Mesendoderm (in vitro differentiated cells): ENCODE results near the gene CPNE7.

Experiments used
- DNase-seq: peaks from one replicate; pipeline ENCODE4 v3.0.0; 2013
- H2AK5ac ChIP-seq: 2 replicates; pipeline ENCODE4 v1.6.1; 2013; ENCODE audit warnings: low read length, inconsistent platforms
- H2BK120ac ChIP-seq: 2 replicates; pipeline ENCODE4 v1.6.1; 2013; ENCODE audit warnings: low read depth, mild to moderate bottlenecking, low read length, moderate library complexity, mixed read lengths
- H2BK15ac ChIP-seq: replicated peaks from 2 replicates; pipeline ENCODE4 v1.6.1; 2013; ENCODE audit warnings: low read depth, mild to moderate bottlenecking, moderate library complexity
- H2BK5ac ChIP-seq: 2 replicates; pipeline ENCODE4 v1.6.1; 2013; ENCODE audit warnings: low read length, inconsistent platforms
- H3K18ac ChIP-seq: 2 replicates; pipeline ENCODE4 v1.6.1; 2013; ENCODE audit warnings: mild to moderate bottlenecking, low read length, mixed read lengths
- H3K23ac ChIP-seq: one replicate; pipeline ENCODE4 v1.6.1; 2013; ENCODE audit warnings: low read length
- H3K27ac ChIP-seq: 2 replicates; pipeline ENCODE4 v1.5.1; 2013; ENCODE audit warnings: low read depth, mild to moderate bottlenecking, inconsistent platforms, low read length, moderate library complexity
- H3K27me3 ChIP-seq: 2 replicates; pipeline ENCODE4 v1.6.1; 2013; ENCODE audit warnings: low read length, control low read depth, mild to moderate bottlenecking, inconsistent platforms; ENCODE audit not compliant: insufficient read depth, poor library complexity
- H3K36me3 ChIP-seq: 2 replicates; pipeline ENCODE4 v1.6.1; 2013; ENCODE audit warnings: low read length, inconsistent platforms; ENCODE audit not compliant: control insufficient read depth, insufficient read depth
- H3K4ac ChIP-seq: one replicate; pipeline ENCODE4 v1.6.1; 2013; ENCODE audit warnings: low read depth, mild to moderate bottlenecking, low read length, moderate library complexity
- H3K4me1 ChIP-seq: 2 replicates; pipeline ENCODE4 v1.6.1; 2013; ENCODE audit warnings: low read depth, low read length, inconsistent platforms; ENCODE audit not compliant: control insufficient read depth
- H3K4me2 ChIP-seq: 2 replicates; pipeline ENCODE4 v1.6.1; 2013; ENCODE audit warnings: low read length
- H3K4me3 ChIP-seq: 2 replicates; pipeline ENCODE4 v1.5.1; 2013; ENCODE audit warnings: mild to moderate bottlenecking, low read length
- H3K56ac ChIP-seq: one replicate; pipeline ENCODE4 v1.6.1; 2013; ENCODE audit warnings: low read length
- H3K79me1 ChIP-seq: 2 replicates; pipeline ENCODE4 v1.6.1; 2013; ENCODE audit warnings: low read length, inconsistent platforms
- H3K79me2 ChIP-seq: 2 replicates; pipeline ENCODE4 v1.6.1; 2013; ENCODE audit warnings: mild to moderate bottlenecking, low read length; ENCODE audit not compliant: control insufficient read depth, insufficient read depth
- H3K9ac ChIP-seq: 2 replicates; pipeline ENCODE4 v1.6.1; 2013; ENCODE audit warnings: low read length, inconsistent platforms
- H4K5ac ChIP-seq: one replicate; pipeline ENCODE4 v1.6.1; 2013; ENCODE audit warnings: low read length
- H4K8ac ChIP-seq: one replicate; pipeline ENCODE4 v1.6.1; 2013; ENCODE audit warnings: low read depth, mild to moderate bottlenecking, control low read depth, low read length, moderate library complexity
- WGBS: extraction: QIAGEN DNeasy Blood & Tissue Kit; methylation state at CpG from one replicate; pipeline ENCODE4 v1.1.7; 2013; ENCODE audit warnings: low lambda C conversion rate, missing lambda C conversion rate; ENCODE audit not compliant: insufficient coverage; ENCODE audit errors: extremely low coverage; 5-methylcytosine and 5-hydroxymethylcytosine counted together

Gene CPNE7

GRCh38 chr16:89547291-89547690 lies 28.3 kb upstream of the CPNE7 start:
- H3K23ac ChIP-seq, result no peak overlapping the region
- no peak overlapping the region for H3K4me3 ChIP-seq
- H3K4me1 ChIP-seq, result no peaks in the 10 kb centered on the region
- H3K4me2 ChIP-seq, result no peak overlapping the region
- no peak overlapping the region for H2BK5ac ChIP-seq
- H3K79me1 ChIP-seq, result no peaks in the 10 kb centered on the region
- no CpG with 5 or more reads among the region's 17 CpGs for WGBS
- H4K5ac ChIP-seq, result no peak overlapping the region
- no peaks in the 10 kb centered on the region for H3K79me2 ChIP-seq
- no peak for DNase-seq
- no peak overlapping the region for H3K9ac ChIP-seq
- no peak overlapping the region for H3K18ac ChIP-seq
- H3K4ac ChIP-seq, result no peak overlapping the region
- no peaks in the 10 kb centered on the region for H3K27me3 ChIP-seq
- no peak overlapping the region for H2BK15ac ChIP-seq
- peaks cover 14% of the 10 kb centered on the region for H3K36me3 ChIP-seq
- H3K56ac ChIP-seq, result no peak overlapping the region
- no peak overlapping the region for H4K8ac ChIP-seq
- H3K27ac ChIP-seq, result no peak overlapping the region
- H2AK5ac ChIP-seq, result no peak overlapping the region
- H2BK120ac ChIP-seq, result no peak overlapping the region

GRCh38 chr16:89547860-89548259 lies 27.7 kb upstream of the CPNE7 start:
- H3K4ac ChIP-seq, result no peak overlapping the region
- no peaks in the 10 kb centered on the region for H3K4me1 ChIP-seq
- no peak overlapping the region for H3K9ac ChIP-seq
- no peak overlapping the region for H2AK5ac ChIP-seq
- no peak overlapping the region for H3K4me2 ChIP-seq
- H2BK15ac ChIP-seq, result no peak overlapping the region
- H2BK120ac ChIP-seq, result no peak overlapping the region
- no peaks in the 10 kb centered on the region for H3K27me3 ChIP-seq
- H4K8ac ChIP-seq, result no peak overlapping the region
- no peak for DNase-seq
- WGBS, result no CpG with 5 or more reads among the region's 20 CpGs
- H3K27ac ChIP-seq, result no peak overlapping the region
- no peak overlapping the region for H3K18ac ChIP-seq
- no peak overlapping the region for H3K56ac ChIP-seq
- no peak overlapping the region for H3K23ac ChIP-seq
- no peak overlapping the region for H2BK5ac ChIP-seq
- peaks cover 15% of the 10 kb centered on the region for H3K36me3 ChIP-seq
- H3K4me3 ChIP-seq, result no peak overlapping the region
- no peaks in the 10 kb centered on the region for H3K79me2 ChIP-seq
- H4K5ac ChIP-seq, result no peak overlapping the region
- no peaks in the 10 kb centered on the region for H3K79me1 ChIP-seq

- H2BK5ac ChIP-seq, result no peak overlapping the region
- H3K79me1 ChIP-seq, result no peaks in the 10 kb centered on the region
- H3K27ac ChIP-seq, result no peak overlapping the region
- H3K79me2 ChIP-seq, result no peaks in the 10 kb centered on the region
- H4K5ac ChIP-seq, result no peak overlapping the region
- no peak overlapping the region for H3K56ac ChIP-seq
- H3K18ac ChIP-seq, result no peak overlapping the region
- H2AK5ac ChIP-seq, result no peak overlapping the region
- no peak overlapping the region for H4K8ac ChIP-seq
- DNase-seq, result no peak
- H3K23ac ChIP-seq, result no peak overlapping the region
- H3K4me2 ChIP-seq, result no peak overlapping the region
- no peak overlapping the region for H3K9ac ChIP-seq
- WGBS, result no CpG with 5 or more reads among the region's 28 CpGs
- H3K4me3 ChIP-seq, result no peak overlapping the region
- peaks cover 15% of the 10 kb centered on the region for H3K36me3 ChIP-seq
- no peak overlapping the region for H2BK120ac ChIP-seq
- H3K4me1 ChIP-seq, result no peaks in the 10 kb centered on the region
- H2BK15ac ChIP-seq, result no peak overlapping the region
- no peak overlapping the region for H3K4ac ChIP-seq
- H3K27me3 ChIP-seq, result no peaks in the 10 kb centered on the region
These were observed 27.1 kb upstream of the CPNE7 start for GRCh38 chr16:89548344-89549006.

- Histone ChIP-seq H3K56ac (no peak overlapping the region), H3K36me3 (peaks cover 15% of the 10 kb centered on the region), H3K4me1 (no peaks in the 10 kb centered on the region), H3K9ac (no peak overlapping the region), H2BK5ac (no peak overlapping the region), H4K5ac (no peak overlapping the region), H3K79me1 (no peaks in the 10 kb centered on the region), H2BK120ac (no peak overlapping the region), H4K8ac (no peak overlapping the region), H3K79me2 (no peaks in the 10 kb centered on the region), H3K4me3 (no peak overlapping the region), H2AK5ac (no peak overlapping the region), H3K18ac (no peak overlapping the region), H3K27ac (no peak overlapping the region), H3K4me2 (no peak overlapping the region), H2BK15ac (no peak overlapping the region), H3K23ac (no peak overlapping the region), H3K27me3 (no peaks in the 10 kb centered on the region), H3K4ac (no peak overlapping the region)
- WGBS, result no CpG with 5 or more reads among the region's 10 CpGs
- DNase-seq, result no peak
These were observed 26.4 kb upstream of the CPNE7 start for GRCh38 chr16:89549007-89549700.

GRCh38 chr16:89550421-89551007 lies 25.0 kb upstream of the CPNE7 start:
- H3K79me1 ChIP-seq, result no peaks in the 10 kb centered on the region
- no peak overlapping the region for H3K23ac ChIP-seq
- H3K27ac ChIP-seq, result no peak overlapping the region
- no peaks in the 10 kb centered on the region for H3K4me1 ChIP-seq
- no peak overlapping the region for H4K5ac ChIP-seq
- H3K18ac ChIP-seq, result no peak overlapping the region
- H2AK5ac ChIP-seq, result no peak overlapping the region
- no peak for DNase-seq
- H3K56ac ChIP-seq, result no peak overlapping the region
- no peak overlapping the region for H2BK120ac ChIP-seq
- H2BK15ac ChIP-seq, result no peak overlapping the region
- H3K4me3 ChIP-seq, result no peak overlapping the region
- no peak overlapping the region for H3K9ac ChIP-seq
- H2BK5ac ChIP-seq, result no peak overlapping the region
- no peak overlapping the region for H3K4ac ChIP-seq
- WGBS, result no CpG with 5 or more reads among the region's 22 CpGs
- H3K27me3 ChIP-seq, result no peaks in the 10 kb centered on the region
- H4K8ac ChIP-seq, result no peak overlapping the region
- peaks cover 14% of the 10 kb centered on the region for H3K36me3 ChIP-seq
- no peak overlapping the region for H3K4me2 ChIP-seq
- H3K79me2 ChIP-seq, result no peaks in the 10 kb centered on the region
